ENCODE results near the gene ZNF837.
A peak's percentile ranks its signal among the peaks of the same experiment; 100 is the strongest.

Gene ZNF837

GRCh38 chr19:58380662-58381459 lies at the start of gene ZNF837:
ZNF837 (minus strand) TSS chr19:58381030; CDS start chr19:58369332, 11,698 bp downstream.
- TF ChIP-seq, protein P1, sequence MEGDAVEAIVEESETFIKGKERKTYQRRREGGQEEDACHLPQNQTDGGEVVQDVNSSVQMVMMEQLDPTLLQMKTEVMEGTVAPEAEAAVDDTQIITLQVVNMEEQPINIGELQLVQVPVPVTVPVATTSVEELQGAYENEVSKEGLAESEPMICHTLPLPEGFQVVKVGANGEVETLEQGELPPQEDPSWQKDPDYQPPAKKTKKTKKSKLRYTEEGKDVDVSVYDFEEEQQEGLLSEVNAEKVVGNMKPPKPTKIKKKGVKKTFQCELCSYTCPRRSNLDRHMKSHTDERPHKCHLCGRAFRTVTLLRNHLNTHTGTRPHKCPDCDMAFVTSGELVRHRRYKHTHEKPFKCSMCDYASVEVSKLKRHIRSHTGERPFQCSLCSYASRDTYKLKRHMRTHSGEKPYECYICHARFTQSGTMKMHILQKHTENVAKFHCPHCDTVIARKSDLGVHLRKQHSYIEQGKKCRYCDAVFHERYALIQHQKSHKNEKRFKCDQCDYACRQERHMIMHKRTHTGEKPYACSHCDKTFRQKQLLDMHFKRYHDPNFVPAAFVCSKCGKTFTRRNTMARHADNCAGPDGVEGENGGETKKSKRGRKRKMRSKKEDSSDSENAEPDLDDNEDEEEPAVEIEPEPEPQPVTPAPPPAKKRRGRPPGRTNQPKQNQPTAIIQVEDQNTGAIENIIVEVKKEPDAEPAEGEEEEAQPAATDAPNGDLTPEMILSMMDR (conservative IDR thresholded peaks at IDR 0.05): no peak

DNA sequence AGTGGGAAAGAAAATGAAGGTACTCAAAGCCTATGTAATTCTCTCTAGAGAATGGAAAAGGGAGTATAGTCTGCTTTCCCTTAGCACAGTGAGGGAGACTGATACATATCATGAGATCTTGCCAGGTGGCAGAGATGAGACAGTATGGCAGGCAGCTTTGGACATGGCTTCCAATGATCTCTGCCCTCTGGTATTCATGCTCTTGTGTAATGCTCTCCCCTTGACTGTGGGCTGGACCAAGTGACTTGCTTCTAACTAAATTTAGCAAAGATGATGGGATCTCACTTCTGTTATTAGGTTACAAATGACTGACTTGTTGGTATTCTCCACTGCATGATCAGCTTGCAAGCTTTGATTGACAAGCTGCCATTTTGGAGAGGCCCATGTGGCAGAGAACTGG lies 48.9 kb upstream of the ZNF837 start:
- TF ChIP-seq, protein P1 (conservative IDR thresholded peaks at IDR 0.05): no peak
- H3K27ac ChIP-seq: no peak overlapping the region

More at GRCh38 chr19:58380662-58381459, at the start of gene ZNF837:
- H3K27ac ChIP-seq: peak within 1 kb of the TSS; percentile 91

DNA sequence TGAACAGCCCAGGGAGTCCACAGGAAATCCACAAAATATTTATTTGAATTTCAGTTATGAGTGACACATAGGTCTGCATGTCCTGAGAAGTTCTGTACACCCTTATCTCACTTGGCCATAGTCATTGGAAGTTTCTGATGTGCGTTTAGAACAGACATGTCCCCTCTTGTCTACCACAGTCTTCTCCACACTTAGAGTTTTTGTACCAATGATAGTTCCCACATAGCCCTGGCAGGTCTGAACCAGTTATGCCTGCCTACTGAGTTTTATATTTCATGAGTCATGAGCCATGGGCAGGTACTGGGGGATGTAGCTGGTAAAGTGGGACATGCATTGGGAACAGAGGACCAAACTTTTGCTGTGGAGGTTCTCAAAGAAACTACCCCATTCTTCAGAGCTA lies 47.8 kb upstream of the ZNF837 start:
- no peak overlapping the region for H3K27ac ChIP-seq
- TF ChIP-seq, protein P1 (conservative IDR thresholded peaks at IDR 0.05): no peak

DNA sequence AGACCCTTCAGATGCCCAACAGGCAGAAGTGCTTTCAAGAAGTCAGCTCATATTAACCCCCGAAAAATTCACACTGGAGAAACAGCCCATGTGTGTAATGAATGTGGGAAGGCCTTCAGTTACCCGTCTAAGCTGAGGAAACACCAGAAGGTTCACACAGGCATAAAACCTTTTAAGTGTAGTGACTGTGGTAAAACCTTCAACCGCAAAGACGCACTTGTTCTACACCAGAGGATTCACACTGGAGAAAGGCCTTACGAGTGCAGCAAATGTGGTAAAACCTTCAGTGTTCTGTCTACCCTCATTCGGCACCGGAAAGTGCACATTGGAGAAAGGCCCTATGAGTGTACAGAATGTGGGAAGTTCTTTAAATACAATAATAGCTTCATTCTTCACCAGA lies 36.2 kb upstream of the ZNF837 start:
- H3K27ac ChIP-seq: no peak overlapping the region
- TF ChIP-seq, protein P1 (conservative IDR thresholded peaks at IDR 0.05): no peak

DNA sequence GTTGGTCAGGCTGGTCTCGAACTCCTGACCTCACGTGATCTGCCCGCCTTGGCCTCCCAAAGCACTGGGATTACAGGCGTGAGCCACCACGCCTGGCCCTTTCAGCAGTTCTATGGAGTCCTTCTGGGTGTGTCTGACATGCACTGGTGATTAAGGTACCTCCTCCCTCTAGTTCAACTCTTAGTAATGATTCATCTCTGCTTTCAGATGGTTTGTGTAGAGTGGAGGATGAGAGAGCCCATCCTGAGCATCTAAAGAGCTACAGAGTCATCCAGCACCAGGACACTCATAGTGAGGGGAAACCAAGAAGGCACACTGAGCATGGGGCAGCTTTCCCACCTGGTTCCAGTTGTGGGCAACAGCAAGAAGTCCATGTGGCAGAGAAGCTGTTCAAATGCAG lies 35.8 kb upstream of the ZNF837 start:
- no peak overlapping the region for H3K27ac ChIP-seq

GRCh38 chr19:58409010-58409790 lies 28.4 kb upstream of the ZNF837 start:
- TF ChIP-seq, protein P1 (conservative IDR thresholded peaks at IDR 0.05): no peak
- peak overlapping the region; percentile 92 for H3K27ac ChIP-seq

More for the DNA sequence above, 35.8 kb upstream of the ZNF837 start:
- TF ChIP-seq, protein P1 (conservative IDR thresholded peaks at IDR 0.05): no peak

Measured in VCaP (cell line).